ENCODE results near the gene ANKRD13C.

Gene ANKRD13C

DNA sequence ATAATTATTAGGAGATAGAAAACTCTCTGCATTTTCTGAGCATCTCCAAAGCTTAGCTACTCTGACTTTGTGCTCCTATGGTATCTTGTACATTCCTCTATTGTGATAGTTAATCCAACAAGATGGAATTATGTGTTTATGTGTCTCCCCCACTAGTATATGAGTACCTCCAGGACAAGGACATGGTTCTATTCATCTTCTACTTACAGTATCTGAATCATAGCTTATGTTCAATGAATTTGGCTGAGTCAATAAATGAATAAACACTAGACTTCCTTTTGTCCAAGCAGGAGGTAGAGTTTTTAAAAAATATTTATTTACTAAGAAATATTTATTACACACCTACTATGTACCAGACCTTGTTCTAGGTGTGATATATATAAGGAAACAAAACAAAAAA lies 38.1 kb upstream of the ANKRD13C start:
- TF ChIP-seq, protein P1, sequence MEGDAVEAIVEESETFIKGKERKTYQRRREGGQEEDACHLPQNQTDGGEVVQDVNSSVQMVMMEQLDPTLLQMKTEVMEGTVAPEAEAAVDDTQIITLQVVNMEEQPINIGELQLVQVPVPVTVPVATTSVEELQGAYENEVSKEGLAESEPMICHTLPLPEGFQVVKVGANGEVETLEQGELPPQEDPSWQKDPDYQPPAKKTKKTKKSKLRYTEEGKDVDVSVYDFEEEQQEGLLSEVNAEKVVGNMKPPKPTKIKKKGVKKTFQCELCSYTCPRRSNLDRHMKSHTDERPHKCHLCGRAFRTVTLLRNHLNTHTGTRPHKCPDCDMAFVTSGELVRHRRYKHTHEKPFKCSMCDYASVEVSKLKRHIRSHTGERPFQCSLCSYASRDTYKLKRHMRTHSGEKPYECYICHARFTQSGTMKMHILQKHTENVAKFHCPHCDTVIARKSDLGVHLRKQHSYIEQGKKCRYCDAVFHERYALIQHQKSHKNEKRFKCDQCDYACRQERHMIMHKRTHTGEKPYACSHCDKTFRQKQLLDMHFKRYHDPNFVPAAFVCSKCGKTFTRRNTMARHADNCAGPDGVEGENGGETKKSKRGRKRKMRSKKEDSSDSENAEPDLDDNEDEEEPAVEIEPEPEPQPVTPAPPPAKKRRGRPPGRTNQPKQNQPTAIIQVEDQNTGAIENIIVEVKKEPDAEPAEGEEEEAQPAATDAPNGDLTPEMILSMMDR (IDR thresholded peaks at IDR 0.05), result no peak
- DNase-seq (ENCODE audit: low spot score), result no peak

DNA sequence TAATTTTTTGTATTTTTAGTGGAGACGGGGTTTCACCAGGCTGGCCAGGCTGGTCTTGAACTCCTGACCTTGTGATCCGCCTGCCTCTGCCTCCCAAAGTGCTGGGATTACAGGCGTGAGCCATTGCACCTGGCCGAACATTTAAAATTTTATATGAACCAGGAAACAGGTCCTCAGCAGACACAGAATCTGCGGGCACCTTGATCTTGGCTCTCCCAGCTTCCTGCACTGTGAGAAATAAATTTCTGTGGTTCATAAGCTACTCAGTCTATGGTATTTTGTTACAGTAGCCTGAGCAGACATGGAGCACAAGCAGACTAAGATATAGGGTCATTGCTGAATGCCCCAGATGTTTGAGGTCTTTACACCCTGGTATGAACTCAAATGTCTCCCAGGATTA lies 33.0 kb upstream of the ANKRD13C start:
- TF ChIP-seq, protein P1 (IDR thresholded peaks at IDR 0.05), result no peak
- DNase-seq (ENCODE audit: low spot score), result no peak
- no peak overlapping the region for H3K27ac ChIP-seq
- H3K4me3 ChIP-seq, result no peak overlapping the region

More for the DNA sequence above, 38.1 kb upstream of the ANKRD13C start:
- Histone ChIP-seq H3K27ac (no peak overlapping the region), H3K4me3 (no peak overlapping the region)

DNA sequence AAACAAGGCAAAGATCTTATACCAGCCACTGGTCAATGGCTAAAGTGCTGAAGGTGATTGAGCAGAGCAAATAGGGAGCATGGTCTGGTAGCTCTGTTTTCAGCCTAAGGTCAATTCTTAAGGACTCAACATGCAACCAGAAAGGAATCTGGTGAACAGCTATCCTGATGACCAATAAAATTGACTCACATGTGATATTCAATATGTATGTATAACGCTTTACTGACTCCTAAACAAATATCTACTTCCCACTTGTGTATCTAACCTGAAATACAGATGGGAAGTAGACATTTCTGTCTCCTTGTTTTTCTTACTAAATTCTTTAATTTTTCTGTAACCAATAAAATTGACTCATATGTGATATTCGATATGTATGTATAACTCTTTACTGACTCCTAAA lies 31.6 kb upstream of the ANKRD13C start:
- TF ChIP-seq, protein P1 (IDR thresholded peaks at IDR 0.05), result no peak
- Histone ChIP-seq H3K4me3 (no peak overlapping the region), H3K27ac (no peak overlapping the region)
- DNase-seq (ENCODE audit: low spot score), result no peak

DNA sequence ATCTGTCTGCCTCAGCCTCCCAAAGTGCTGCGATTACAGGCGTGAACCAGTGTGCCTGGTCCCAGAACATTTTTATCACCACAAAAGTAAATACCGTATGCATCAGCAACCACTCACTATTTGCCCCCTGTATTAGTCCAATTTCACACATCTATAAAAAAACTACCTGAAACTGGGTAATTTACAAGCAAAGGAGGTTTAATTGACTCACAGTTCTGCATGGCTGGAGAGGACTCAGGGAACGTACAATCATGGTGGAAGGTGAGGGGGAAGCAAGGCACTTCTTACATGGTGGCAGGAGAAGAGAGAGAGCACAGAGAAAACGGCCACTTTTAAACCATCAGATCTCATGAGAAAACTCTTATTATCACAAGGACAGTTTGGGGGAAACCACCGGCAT lies 31.0 kb upstream of the ANKRD13C start:
- TF ChIP-seq, protein P1 (IDR thresholded peaks at IDR 0.05), result no peak
- Histone ChIP-seq H3K27ac (no peak overlapping the region), H3K4me3 (no peak overlapping the region)
- no peak for DNase-seq (ENCODE audit: low spot score)

DNA sequence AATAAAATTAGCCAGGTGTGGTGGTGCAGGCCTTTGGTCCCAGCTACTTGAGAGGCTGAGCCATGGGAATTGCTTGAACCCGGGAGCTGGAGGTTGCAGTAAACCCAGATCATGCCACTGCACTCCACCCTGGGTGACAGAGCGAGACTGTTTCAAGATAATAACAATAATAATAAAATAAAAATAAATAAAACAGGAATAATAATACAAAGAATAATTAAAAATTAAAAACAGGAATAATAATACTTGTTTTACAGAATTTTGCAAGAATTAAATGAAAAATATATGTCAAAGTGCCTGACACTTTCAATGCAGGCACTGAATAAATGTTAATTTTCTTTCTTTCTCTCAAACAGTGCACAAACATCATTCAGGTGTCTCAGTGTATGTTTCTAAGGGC lies 30.0 kb upstream of the ANKRD13C start:
- H3K27ac ChIP-seq, result no peak overlapping the region
- no peak for DNase-seq (ENCODE audit: low spot score)
- no peak overlapping the region for H3K4me3 ChIP-seq
- TF ChIP-seq, protein P1 (IDR thresholded peaks at IDR 0.05), result no peak

DNA sequence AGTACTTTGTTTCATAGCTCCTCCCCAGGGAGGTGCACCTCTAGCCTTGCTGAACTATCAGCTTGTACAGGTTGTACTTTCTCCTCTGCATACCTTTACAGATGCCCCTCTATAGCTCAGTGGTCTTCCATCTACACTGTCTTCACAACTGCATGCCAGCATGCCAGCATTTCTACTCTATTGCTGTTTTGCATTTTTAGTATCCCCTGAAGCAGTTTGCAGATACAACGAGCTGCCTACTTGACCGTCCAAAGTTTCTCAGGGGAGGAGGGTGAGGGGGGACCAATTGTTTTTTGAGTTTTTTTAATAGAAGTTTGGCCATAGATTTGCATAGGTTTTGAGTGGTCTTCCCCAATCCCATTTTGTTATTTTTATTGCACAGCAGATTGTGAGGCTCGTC lies 29.0 kb upstream of the ANKRD13C start:
- no peak for DNase-seq (ENCODE audit: low spot score)
- Histone ChIP-seq H3K4me3 (no peak overlapping the region), H3K27ac (no peak overlapping the region)
- TF ChIP-seq, protein P1 (IDR thresholded peaks at IDR 0.05), result no peak

DNA sequence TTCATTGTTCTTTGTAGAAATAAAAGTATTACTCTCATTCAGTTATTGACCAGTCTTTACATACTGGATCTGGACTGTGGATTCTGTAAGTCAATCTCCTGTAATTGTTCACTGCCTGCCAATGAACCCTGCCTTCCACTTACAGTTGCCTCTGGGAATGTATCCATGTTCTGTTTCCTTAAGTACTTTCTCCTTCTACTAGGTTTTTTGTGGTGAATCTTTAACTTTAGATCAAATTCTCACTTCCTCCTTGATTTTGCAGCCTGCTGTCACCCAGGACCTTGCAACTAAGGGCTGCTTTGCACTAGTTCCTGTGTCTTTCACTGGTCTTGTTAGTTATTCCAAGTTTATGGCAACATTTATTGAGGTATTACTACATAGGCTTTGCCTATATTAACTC lies 28.2 kb upstream of the ANKRD13C start:
- Histone ChIP-seq H3K27ac (no peak overlapping the region), H3K4me3 (no peak overlapping the region)
- DNase-seq (ENCODE audit: low spot score), result no peak
- TF ChIP-seq, protein P1 (IDR thresholded peaks at IDR 0.05), result no peak

All from coronary artery (tissue), 2 donors.